Measurements from ENCODE around the gene CAVIN2. TPM values are rescaled to one million over a fixed set of nuclear protein-coding genes. Genes with fewer than 3 reads are reported as not detected.

CAVIN2 gene
- total and polyA plus RNA-seq, 9 of the 15 experiments (the other 6 are each of a cell fraction or from before 2014, with no cell fraction given), result 20.6 to 92.4 (median 69.0) TPM

GRCh38 chr2:191836853-191837769, 9.8 kb downstream of the CAVIN2 start (continued):
- no peak for TF ChIP-seq REST (IDR thresholded peaks at IDR 0.05; ENCODE audit: borderline replicate concordance)
- TF ChIP-seq REST (CRISPR knock-in tag; IDR thresholded peaks at IDR 0.05; ENCODE audit: low read depth), result no peak
- TF ChIP-seq MYC (IDR thresholded peaks at IDR 0.05; ENCODE audit: low read depth, low read length), result 0 out of 2 replicates have a peak, but pooled peaks have one; percentile 25
- TF ChIP-seq MYC (CRISPR knock-in tag; IDR thresholded peaks at IDR 0.05; ENCODE audit: borderline replicate concordance, low read depth), result no peak
- peak; percentile 32 for TF ChIP-seq MAFF (IDR thresholded peaks at IDR 0.05; ENCODE audit: low read length)
- TF ChIP-seq NFRKB (IDR thresholded peaks at IDR 0.05; ENCODE audit: low read depth), result peak; percentile 56
- peak; percentile 75 to 77 for TF ChIP-seq NCOA2 (IDR thresholded peaks at IDR 0.05; ENCODE audit: partially characterized antibody in 2 of 2)
- TF ChIP-seq TOE1 (IDR thresholded peaks at IDR 0.05; ENCODE audit: borderline replicate concordance), result peak; percentile 25; the same call in 1 of the 2 replicates
- TF ChIP-seq TOE1 (CRISPR knock-in tag; IDR thresholded peaks at IDR 0.05; ENCODE audit: borderline replicate concordance, low read depth), result no peak
- peak; percentile 68 for TF ChIP-seq CCNT2 (IDR thresholded peaks at IDR 0.05; ENCODE audit: borderline replicate concordance, extremely low read depth, insufficient read length, low read depth, low read length)
- TF ChIP-seq ZNF586 (CRISPR knock-in tag; conservative IDR thresholded peaks at IDR 0.05), result no peak
- peak in 1 of 2 experiments; percentile 61; a peak in 1 of 4 replicates for TF ChIP-seq HDAC1 (IDR thresholded peaks at IDR 0.05)
- peak; percentile 78 for TF ChIP-seq CTBP1 (IDR thresholded peaks at IDR 0.05; ENCODE audit: borderline replicate concordance)
- TF ChIP-seq PATZ1 (CRISPR knock-in tag; IDR thresholded peaks at IDR 0.05; ENCODE audit: borderline replicate concordance), result 0 out of 2 replicates have a peak, but pooled peaks have one; percentile 19
- TF ChIP-seq GTF2A2 (tag; IDR thresholded peaks at IDR 0.05), result 0 out of 2 replicates have a peak, but pooled peaks have one; percentile 21

All from K562 (cell line).